Left lung (tissue), 10 donors: ENCODE measurements around the gene KLHL8. TPM values are rescaled to one million over a fixed set of nuclear protein-coding genes. Genes with fewer than 3 reads are reported as not detected.

Experiments used
- ATAC-seq: fragments of 200-7000 bp; cut with Tn5 transposase; one replicate; pipeline ENCODE4 v1.9.1; 2020; ENCODE audit warnings: moderate library complexity
- DNase-seq, 4 donors: peaks; one replicate each; pipeline ENCODE4 v3.0.0-alpha.2; 2013 to 2020
- H3K27ac ChIP-seq, 2 donors: fragments of 200-600 bp; sonication (generic) in 1 of 2; one replicate each; pipeline versions ENCODE4 v1.5.0 to v1.8.0; 2020 to 2021
- H3K27me3 ChIP-seq, 2 donors: fragments of 200-600 bp; sonication (generic) in 1 of 2; one replicate each; pipeline versions ENCODE4 v1.5.0 to v1.8.0; 2020 to 2021
- H3K36me3 ChIP-seq, 2 donors: fragments of 200-600 bp; sonication (generic) in 1 of 2; one replicate each; pipeline versions ENCODE4 v1.5.0 to v1.8.0; 2020 to 2021
- H3K4me1 ChIP-seq, 2 donors: fragments of 200-600 bp; one replicate each; pipeline ENCODE4 v1.8.0; 2021
- H3K4me3 ChIP-seq, 2 donors: fragments of 200-600 bp; sonication (generic) in 1 of 2; one replicate each; pipeline versions ENCODE4 v1.5.0 to v1.8.0; 2020 to 2021; ENCODE audit warnings: mild to moderate bottlenecking in 1 of 2
- H3K9me3 ChIP-seq, 2 donors: fragments of 200-600 bp; sonication (generic) in 1 of 2; one replicate each; pipeline versions ENCODE4 v1.5.0 to v1.8.0; 2020 to 2021
- intact Hi-C, 2 donors: fragments of 100-400 bp; cut with DNase I; formaldehyde crosslinking; loops; one replicate each; pipeline versions ENCODE4 v1.11.2 to v1.14.2; 2022
- polyA plus RNA-seq, 6 donors: library from polyadenylated mRNA; unstranded; fragments of 120-200 nt; gene quantifications; one replicate each; pipeline ENCODE4 v1.2.1, GENCODE V29; 2013; ENCODE audit not compliant: insufficient read length in 6 of 6
- total RNA-seq, 2 donors: library from RNA; stranded (reverse); fragmentation: NEBNext Ultra II Directional; extraction: Animal tissue kit (Norgen Biotek cat#: 25700); gene quantifications; one replicate each; pipeline ENCODE4 v1.2.1, GENCODE V29; 2021
- TF ChIP-seq, protein P1 (sequence below), 2 donors: fragments of 200-600 bp; sonication (generic) in 1 of 2; IDR thresholded peaks; one replicate each; pipeline versions ENCODE4 v1.5.0 to v1.8.0; 2021; ENCODE audit warnings: antibody characterized with exemption in 2 of 2
- donor health status: DM: no; HTN: yes; CAD: no.
- donor health status: DM: no; HTN: no; CAD: no.

Gene KLHL8
- total and polyA plus RNA-seq, 8 donors: 14.7 to 21.3 (median 18.9) TPM

- H3K4me3 ChIP-seq: no peak overlapping the region
- TF ChIP-seq, protein P1, sequence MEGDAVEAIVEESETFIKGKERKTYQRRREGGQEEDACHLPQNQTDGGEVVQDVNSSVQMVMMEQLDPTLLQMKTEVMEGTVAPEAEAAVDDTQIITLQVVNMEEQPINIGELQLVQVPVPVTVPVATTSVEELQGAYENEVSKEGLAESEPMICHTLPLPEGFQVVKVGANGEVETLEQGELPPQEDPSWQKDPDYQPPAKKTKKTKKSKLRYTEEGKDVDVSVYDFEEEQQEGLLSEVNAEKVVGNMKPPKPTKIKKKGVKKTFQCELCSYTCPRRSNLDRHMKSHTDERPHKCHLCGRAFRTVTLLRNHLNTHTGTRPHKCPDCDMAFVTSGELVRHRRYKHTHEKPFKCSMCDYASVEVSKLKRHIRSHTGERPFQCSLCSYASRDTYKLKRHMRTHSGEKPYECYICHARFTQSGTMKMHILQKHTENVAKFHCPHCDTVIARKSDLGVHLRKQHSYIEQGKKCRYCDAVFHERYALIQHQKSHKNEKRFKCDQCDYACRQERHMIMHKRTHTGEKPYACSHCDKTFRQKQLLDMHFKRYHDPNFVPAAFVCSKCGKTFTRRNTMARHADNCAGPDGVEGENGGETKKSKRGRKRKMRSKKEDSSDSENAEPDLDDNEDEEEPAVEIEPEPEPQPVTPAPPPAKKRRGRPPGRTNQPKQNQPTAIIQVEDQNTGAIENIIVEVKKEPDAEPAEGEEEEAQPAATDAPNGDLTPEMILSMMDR (IDR thresholded peaks at IDR 0.05): no peak
- no peak overlapping the region for H3K27ac ChIP-seq
- H3K9me3 ChIP-seq: no peaks in the 10 kb centered on the region
- DNase-seq (peak in 1 of 4 donors; percentile 30), ATAC-seq (peak; percentile 63)
- no peaks in the 10 kb centered on the region for H3K27me3 ChIP-seq
- H3K36me3 ChIP-seq: no peaks in the 10 kb centered on the region
- H3K4me1 ChIP-seq: no peaks in the 10 kb centered on the region
- intact Hi-C loops: no loop called here
Measured at GRCh38 chr4:87251106-87251505, 30.7 kb upstream of the KLHL8 start.

GRCh38 chr4:87250294-87250693 lies 29.9 kb upstream of the KLHL8 start:
- H3K4me1 ChIP-seq: no peaks in the 10 kb centered on the region
- DNase-seq: no peak
- TF ChIP-seq, protein P1 (IDR thresholded peaks at IDR 0.05): no peak
- H3K27ac ChIP-seq: no peak overlapping the region
- no peaks in the 10 kb centered on the region for H3K36me3 ChIP-seq
- H3K4me3 ChIP-seq: no peak overlapping the region
- intact Hi-C loops: no loop called here
- no peaks in the 10 kb centered on the region for H3K27me3 ChIP-seq
- no peaks in the 10 kb centered on the region for H3K9me3 ChIP-seq
- no peak for ATAC-seq

DNA sequence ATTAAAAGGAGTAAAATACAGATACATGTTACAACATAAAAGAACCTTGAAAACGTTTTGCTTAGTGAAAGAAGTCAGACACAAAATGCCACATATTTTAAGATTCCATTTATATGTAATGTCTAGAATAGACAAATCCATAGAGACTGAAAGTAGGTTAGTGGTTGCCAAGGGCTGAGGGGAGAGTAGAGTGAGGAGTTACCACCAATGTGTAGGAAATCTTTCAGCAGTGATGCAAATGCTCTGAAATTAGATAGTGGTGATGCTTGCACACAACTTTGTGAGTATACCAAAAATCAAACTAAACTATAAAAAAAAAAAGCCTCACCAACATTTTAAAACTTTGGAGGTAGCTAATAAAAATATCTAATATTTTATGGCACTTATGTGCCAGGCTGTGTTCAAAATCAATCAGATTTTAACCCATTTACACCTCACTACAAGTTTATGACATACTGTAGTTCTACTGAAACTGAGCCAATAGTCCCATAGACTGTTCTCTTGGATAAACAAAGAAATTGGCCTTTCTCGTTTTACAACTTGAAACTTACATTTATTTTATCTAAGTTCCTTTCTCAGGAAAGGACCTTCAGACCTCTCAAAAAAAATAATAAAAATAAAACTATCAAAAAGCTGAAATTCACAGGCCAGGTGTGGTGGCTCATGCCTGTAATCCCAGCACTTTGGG lies 29.1 kb upstream of the KLHL8 start:
- Histone ChIP-seq H3K27me3 (no peaks in the 10 kb centered on the region), H3K27ac (no peak overlapping the region), H3K4me3 (no peak overlapping the region), H3K4me1 (no peaks in the 10 kb centered on the region), H3K36me3 (no peaks in the 10 kb centered on the region), H3K9me3 (peaks cover 0 to under 1% of the 10 kb centered on the region in 2 donors)
- ATAC-seq (no peak), DNase-seq (no peak)
- intact Hi-C loops: no loop called here
- TF ChIP-seq, protein P1 (IDR thresholded peaks at IDR 0.05): no peak

- ATAC-seq: no peak
- H3K4me1 ChIP-seq: no peaks in the 10 kb centered on the region
- no peaks in the 10 kb centered on the region for H3K36me3 ChIP-seq
- no peak overlapping the region for H3K4me3 ChIP-seq
- DNase-seq: no peak
- peaks cover 0 to 25% of the 10 kb centered on the region in 2 donors for H3K9me3 ChIP-seq
- H3K27me3 ChIP-seq: no peaks in the 10 kb centered on the region
- intact Hi-C loops: no loop called here
- TF ChIP-seq, protein P1 (IDR thresholded peaks at IDR 0.05): no peak
- no peak overlapping the region for H3K27ac ChIP-seq
Measured at GRCh38 chr4:87243426-87244053, 23.1 kb upstream of the KLHL8 start.

- no peaks in the 10 kb centered on the region for H3K36me3 ChIP-seq
- H3K4me3 ChIP-seq: no peak overlapping the region
- DNase-seq (no peak), ATAC-seq (no peak)
- H3K9me3 ChIP-seq: peaks cover 0 to 25% of the 10 kb centered on the region in 2 donors
- intact Hi-C loops: no loop called here
- H3K27me3 ChIP-seq: no peaks in the 10 kb centered on the region
- TF ChIP-seq, protein P1 (IDR thresholded peaks at IDR 0.05): no peak
- no peaks in the 10 kb centered on the region for H3K4me1 ChIP-seq
- no peak overlapping the region for H3K27ac ChIP-seq
Measured at GRCh38 chr4:87241336-87241735, 20.9 kb upstream of the KLHL8 start.
